Stimulated activated CD8-positive, alpha-beta memory T cell treated with anti-CD3 and anti-CD28 coated beads, Interleukin-2, amount 100 ng/mL, for 48 hours (primary cell): ENCODE measurements around the gene OR2S2.
"Not testable (repeated sequence)": the region's sequence is repeated elsewhere in the genome, so short reads cannot be mapped to it uniquely, and the experiment has no call there.

ENCODE experiments used
- DNase-seq, 2 donors: peaks; one replicate each; pipeline ENCODE4 v3.0.0-alpha.2; 2020; ENCODE audit warnings: low read depth in 2 of 2

OR2S2 gene

GRCh38 chr9:35933550-35934067, 24.3 kb downstream of the OR2S2 start:
- DNase-seq, result no peak

DNA sequence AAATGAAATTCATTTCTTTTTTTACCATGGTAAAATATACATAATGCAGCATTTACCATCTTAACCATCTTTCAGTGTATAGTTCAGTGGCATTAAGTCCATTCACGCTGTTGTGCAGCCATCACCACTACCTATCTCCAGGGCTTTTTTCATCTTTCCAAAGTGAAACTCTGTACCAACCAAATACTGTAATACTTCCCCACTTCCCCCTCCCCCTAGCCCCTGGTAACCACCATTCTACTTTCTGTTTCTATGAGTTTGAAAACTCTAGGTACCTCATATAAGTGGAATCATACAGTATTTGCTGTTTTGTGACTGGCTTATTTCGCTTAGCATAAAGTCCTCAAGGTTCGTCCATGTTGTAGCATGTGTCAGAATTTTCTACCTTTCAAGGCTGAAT, 25.2 kb downstream of the OR2S2 start:
- no peak for DNase-seq

DNA sequence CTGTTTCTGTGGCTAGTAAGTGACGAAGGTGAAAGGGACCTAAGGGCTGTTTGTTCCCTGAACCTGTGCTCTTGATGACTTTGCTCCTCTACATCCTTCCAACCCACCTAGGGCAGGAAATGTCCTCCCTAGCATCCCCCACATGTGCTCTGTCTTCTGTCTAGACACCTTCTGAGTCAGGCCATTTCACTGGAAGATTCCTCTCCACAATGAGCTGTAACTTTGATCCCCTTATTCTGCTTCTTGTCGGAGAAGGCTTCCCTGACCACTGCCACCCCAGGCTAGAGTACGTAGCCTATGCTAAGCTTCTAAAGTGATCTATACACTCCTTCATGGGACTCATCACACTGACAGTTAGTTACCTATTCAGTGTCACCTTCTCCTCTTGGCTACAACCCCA, 27.0 kb downstream of the OR2S2 start:
- no peak for DNase-seq

GRCh38 chr9:35930521-35930920, 27.4 kb downstream of the OR2S2 start:
- no peak for DNase-seq

DNA sequence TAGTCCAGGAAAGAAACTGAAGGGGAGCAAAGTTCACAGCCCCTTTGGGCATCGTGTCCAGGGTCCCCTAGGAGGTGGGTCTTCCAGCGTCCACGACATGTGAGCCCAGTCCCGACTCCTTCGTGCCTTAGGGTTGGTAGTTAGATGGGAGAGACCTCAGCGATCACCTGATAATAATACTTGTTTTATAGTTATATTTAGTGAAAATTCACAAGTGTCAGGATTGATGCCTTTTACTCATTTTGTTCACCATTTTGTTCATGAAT, 28.6 kb downstream of the OR2S2 start:
- no peak for DNase-seq

DNA sequence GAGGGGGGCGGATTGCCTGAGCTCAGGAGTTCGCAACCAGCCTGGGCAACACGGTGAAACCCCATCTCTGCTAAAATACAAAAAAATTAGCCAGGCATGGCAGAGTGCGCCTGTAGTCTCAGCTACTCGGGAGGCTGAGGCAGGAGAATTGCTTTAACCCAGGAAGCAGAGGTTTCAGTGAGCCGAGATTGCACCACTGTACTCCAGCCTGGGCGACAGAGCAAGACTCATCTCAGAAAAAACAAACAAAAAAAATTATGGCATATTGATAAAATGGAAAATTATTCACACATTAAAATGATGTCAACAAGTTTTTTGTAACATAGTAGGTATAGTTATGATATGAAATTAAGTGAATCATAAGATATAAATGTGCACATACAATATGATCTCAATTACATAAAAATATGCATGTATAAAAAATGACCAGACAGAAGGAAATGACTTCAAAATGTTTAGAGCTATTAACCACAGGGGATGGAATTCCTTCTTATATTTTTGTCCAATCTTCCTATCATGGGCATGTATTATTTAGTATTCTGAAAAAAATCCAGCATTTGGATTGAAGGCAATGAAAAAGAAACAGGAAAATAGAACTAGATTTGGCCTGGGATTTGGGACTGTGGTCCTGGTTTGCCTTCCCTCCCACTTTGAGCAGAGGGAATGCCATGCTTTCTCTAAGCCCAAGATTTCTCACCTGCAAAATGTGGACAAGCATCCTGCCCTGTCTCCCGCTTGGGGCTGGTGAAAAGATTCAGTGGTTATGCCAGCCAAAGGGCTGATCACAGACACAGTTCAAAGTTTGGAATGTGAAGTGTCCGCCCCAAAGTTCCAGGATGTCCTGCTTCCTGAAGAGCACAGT, 29.1 kb downstream of the OR2S2 start:
- DNase-seq, result no peak

DNA sequence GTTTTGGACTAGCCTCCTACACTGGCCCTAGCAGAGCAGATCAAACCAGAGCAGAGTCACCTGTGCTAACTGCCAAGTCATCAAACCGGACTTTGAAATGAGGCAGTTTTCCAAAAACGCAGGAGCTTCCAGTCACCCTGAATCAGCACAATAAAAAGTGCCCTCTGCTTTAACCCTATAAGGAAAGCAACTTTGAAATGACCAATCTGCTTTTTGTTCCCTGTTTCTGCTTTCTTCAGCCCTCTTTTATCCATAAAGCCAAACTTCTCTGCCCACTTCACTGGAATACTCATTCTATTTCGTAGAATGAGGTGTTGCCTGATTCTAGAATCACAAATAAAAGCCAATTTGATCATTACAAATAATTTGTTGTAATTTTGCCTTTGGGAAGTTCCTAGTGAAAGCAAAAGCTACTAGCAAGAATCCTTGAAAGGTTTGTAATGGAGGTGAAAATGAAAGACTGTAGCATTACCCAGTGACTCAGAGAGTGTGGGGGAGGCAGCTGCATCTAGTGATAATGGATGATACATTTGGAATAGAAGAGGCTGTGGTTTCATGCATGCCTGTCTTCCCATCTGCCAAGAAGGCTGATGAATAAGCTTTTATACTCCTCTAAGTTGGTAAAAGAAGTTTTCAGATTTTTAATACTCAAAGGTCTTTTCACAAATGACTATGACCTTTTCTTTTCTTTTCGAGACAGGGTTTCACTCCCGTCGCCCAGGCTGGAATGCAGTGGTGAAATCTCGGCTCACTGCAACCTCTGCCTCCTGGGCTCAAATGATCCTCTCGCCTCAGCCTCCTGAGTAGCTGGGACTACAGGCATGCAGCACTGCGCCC, 33.8 kb downstream of the OR2S2 start:
- DNase-seq, result no peak

GRCh38 chr9:35923598-35923926, 34.4 kb downstream of the OR2S2 start:
- DNase-seq, result no peak

DNA sequence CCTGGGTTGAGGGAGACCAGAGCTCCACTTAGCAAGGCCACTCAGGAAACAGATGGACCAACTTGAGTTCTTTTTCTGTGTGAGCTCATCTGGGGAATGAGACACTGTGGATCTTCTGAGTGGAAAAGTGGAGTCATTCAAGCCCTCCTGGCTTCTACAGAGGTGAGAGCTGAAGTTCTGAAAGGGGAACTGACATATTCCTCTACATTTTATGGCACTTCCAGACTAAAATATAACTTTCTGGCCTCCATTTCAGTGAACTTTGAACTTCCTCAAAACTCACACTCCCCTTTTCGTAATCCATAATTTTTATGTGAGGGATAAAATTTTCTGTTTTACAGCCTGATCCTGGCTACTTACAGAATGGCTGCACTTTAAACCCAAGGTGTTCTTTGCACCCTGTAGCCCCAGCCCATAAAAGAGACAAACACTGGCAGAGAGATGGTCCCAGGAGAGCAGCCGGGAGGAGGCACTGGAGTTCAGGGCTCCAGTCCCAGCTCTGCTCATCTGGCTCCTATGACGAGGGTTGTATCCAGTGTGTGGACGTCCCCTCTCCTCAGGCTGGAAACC, 37.8 kb downstream of the OR2S2 start:
- DNase-seq, result no peak

- no peak for DNase-seq
Measured at GRCh38 chr9:35919212-35920008, 38.5 kb downstream of the OR2S2 start.

GRCh38 chr9:35918780-35919179, 39.2 kb downstream of the OR2S2 start:
- no peak for DNase-seq

DNA sequence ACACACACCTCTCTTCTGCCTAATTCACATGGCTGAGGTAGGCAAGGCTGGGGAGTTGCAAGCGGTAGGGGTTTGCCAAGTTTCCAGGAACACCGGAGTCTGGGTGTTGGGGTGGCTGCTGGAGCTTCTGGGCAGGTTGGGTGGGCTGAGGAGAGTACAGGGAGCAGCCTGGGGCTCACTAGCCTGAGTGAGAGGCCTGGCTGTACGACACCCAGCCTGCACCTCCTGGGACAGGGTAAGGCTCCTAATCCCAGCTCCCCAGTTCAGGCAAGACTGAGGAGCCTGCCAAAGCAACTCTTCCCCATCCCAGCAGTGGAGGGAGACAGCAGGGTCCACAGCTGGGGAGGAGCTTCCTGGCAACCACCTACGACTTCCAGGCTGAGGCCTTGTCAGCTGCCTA, 40.7 kb downstream of the OR2S2 start:
- DNase-seq, result no peak

DNA sequence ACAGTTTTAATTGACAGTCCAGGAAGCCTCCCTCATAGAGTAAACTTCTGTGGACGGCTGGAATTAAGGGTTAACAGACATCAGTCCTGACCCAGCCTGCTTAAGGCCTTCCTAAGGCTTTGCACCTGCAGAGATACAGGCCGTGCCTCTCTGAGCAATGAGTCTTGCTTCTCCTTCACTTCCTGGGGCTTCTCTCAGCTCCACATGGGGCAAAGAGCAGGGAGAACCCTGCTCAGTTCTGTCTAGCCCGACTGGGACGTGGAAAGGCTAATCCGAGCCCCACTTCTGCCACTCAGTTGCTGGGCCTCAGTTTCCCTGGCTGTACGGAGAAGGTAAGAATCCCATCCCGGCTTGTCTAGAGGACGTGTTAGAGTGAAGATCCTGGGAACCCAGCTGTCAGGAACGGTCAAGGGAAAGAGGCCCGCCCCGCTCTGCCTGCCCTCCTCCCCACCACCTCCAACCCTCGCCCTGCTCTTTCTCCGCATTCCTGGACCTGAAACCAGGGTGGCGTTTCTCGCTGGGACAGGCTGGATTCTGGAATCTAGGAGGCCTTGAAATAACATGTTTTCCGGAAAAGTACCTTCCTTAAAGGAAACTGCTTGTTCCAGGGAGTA, 42.2 kb downstream of the OR2S2 start:
- DNase-seq, result no peak

- DNase-seq, result no peak
Measured at GRCh38 chr9:35914301-35914807, 43.6 kb downstream of the OR2S2 start.

DNA sequence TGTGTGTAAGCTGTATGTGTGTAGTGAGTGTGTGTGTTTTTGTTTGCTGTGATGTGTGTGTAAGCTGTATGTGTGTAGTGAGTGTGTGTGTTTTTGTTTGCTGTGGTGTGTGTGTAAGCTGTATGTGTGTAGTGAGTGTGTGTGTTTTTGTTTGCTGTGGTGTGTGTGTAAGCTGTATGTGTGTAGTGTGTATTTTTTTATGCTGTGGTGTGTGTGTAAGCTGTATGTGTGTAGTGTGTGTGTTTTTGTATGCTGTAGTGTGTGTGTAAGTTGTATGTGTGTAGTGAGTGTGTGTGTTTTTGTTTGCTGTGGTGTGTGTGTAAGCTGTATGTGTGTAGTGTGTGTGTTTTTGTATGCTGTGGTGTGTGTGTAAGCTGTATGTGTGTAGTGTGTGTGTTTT, 44.5 kb downstream of the OR2S2 start:
- not testable (repeated sequence) for DNase-seq

- DNase-seq, result no peak
Measured at GRCh38 chr9:35912791-35913400, 45.1 kb downstream of the OR2S2 start.

- DNase-seq, result no peak
Measured at GRCh38 chr9:35911690-35912089, 46.3 kb downstream of the OR2S2 start.

- no peak for DNase-seq
Measured at GRCh38 chr9:35910613-35911359, 47.2 kb downstream of the OR2S2 start.

DNA sequence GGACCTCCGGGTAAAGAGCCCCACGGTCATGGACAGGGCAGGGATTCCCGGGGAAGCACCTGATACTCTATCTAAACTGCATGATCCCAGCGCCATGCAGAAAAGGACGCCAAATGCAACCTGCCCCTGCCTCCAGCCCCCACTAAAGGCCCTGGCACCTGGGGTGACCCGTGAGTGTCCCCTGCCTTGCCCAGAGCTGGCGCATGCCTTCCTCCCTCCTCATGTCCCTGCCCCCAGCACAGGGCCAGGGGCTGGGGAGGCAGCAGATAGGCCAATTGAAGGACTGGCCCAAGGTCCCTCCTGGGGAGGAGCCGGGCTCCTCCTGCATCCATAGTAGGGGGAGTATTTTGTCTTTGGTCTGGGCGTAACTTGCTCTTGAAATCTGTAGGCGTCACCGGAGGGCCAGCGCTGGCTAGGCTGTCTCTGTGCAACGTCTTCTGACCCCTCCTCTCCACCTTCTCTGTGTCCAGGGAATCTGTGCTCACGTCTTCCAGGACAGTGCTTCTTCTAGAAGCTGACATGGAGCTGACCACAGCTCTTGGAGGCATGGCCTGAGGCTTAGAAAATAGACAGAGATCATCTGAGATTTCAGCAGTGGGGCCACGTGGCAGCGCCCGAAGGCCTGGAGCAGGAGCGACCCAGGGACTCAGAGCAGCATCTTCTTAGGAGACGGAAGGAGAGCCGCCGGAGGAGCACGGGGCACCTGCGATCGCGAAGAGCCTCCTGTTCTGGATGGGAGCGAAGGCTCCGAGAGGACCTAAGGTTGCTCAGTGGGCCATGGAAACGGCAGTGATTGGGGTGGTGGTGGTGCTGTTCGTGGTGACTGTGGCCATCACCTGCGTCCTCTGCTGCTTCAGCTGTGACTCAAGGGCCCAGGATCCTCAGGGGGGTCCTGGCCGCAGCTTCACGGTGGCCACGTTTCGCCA, 48.0 kb downstream of the OR2S2 start:
- DNase-seq, result no peak
